HCT116 (cell line): ENCODE results near the gene ZNF532. TPM values are rescaled to one million over a fixed set of nuclear protein-coding genes. Genes with fewer than 3 reads are reported as not detected.

Experiments used
- ATAC-seq: fragments of 200-7000 bp; cut with Tn5 transposase; 2 replicates; pipeline ENCODE4 v1.9.1; 2020; ENCODE audit warnings: mild to moderate bottlenecking, moderate library complexity
- BruUV-seq: library from RNA; stranded (reverse); fragments of 400-500 nt; replicated peaks from 2 replicates; lab custom pipeline; 2021; lab: Mats Ljungman, UMichigan
- CTCF ChIA-PET: fragments of 300-600 bp; sonication (Branson Sonifier 250); formaldehyde crosslinking; loops from one replicate; lab custom pipeline; 2021; ENCODE audit warnings: antibody characterized with exemption; lab: Charles Lee
- POLR2A ChIA-PET: fragments of 300-600, 350-600 bp; sonication (Branson Sonifier 250); formaldehyde crosslinking; loops from one replicate; lab custom pipeline; 2021; ENCODE audit warnings: antibody characterized with exemption; lab: Charles Lee
- RAD21 ChIA-PET, 2 experiments: fragments of 300-600 bp; sonication (Branson Sonifier 250); formaldehyde crosslinking; loops; one replicate each; lab custom pipeline; 2023; ENCODE audit warnings: low total read pairs in 2 of 2; ENCODE audit not compliant: uncharacterized antibody in 2 of 2, unreplicated experiment in 2 of 2, low non-redundant PET in 1 of 2; lab: Charles Lee
- DNase-seq: peaks from one replicate; pipeline ENCODE4 v3.0.0-alpha.2; 2010; ENCODE audit warnings: low read depth, low spot score
- H2AFZ ChIP-seq: fragments of 200-600 bp; shearing (Covaris generic), sonication (generic); 2 replicates; pipeline ENCODE4 v1.6.1; 2017; ENCODE audit warnings: low read depth, mixed run types, mixed read lengths, antibody characterized with exemption, low read length; ENCODE audit not compliant: poor library complexity, severe bottlenecking
- H3K27ac ChIP-seq: 2 replicates; pipeline ENCODE4 v1.5.1; 2012; ENCODE audit warnings: low read depth, low read length
- H3K27me3 ChIP-seq: fragments of 200-600 bp; sonication (generic); 2 replicates; pipeline ENCODE4 v1.6.1; 2016; ENCODE audit warnings: mixed run types, low read length, mixed read lengths; ENCODE audit not compliant: insufficient read depth
- H3K36me3 ChIP-seq, 2 experiments: fragments of 200-500 bp in 1 of 2; fragments of 200-600 bp in 1 of 2; sonication (Bioruptor generic) in 1 of 2; sonication (generic) in 1 of 2; 2 replicates each; pipeline versions ENCODE4 v1.5.1 to v1.6.1; 2014 to 2016; ENCODE audit warnings: low read length in 2 of 2, inconsistent platforms in 1 of 2, mixed read lengths in 1 of 2, mixed run types in 1 of 2; ENCODE audit not compliant: insufficient read depth in 2 of 2, control insufficient read depth in 1 of 2
- H3K4me1 ChIP-seq, 2 experiments: fragments of 200-600 bp in 1 of 2; sonication (generic) in 1 of 2; 2 replicates each; pipeline versions ENCODE4 v1.5.1 to v1.6.1; 2012 to 2017; ENCODE audit warnings: low read length in 2 of 2, inconsistent platforms in 1 of 2, mild to moderate bottlenecking in 1 of 2, mixed read lengths in 1 of 2, mixed run types in 1 of 2, moderate library complexity in 1 of 2; ENCODE audit not compliant: insufficient read depth in 2 of 2, control insufficient read depth in 1 of 2
- H3K4me2 ChIP-seq: fragments of 200-600 bp; sonication (generic); 2 replicates; pipeline ENCODE4 v1.6.1; 2017; ENCODE audit warnings: mixed run types, low read length, mixed read lengths
- H3K4me3 ChIP-seq, 2 experiments: fragments of 200-600 bp in 1 of 2; sonication (generic) in 1 of 2; replicated peaks in 1 of 2; 2 replicates each; pipeline ENCODE4 v1.5.1; 2011 to 2016; ENCODE audit warnings: low read length in 2 of 2, control low read depth in 1 of 2, low read depth in 1 of 2, mild to moderate bottlenecking in 1 of 2, mixed read lengths in 1 of 2, mixed run types in 1 of 2
- H3K79me2 ChIP-seq: fragments of 200-600 bp; sonication (generic); 2 replicates; pipeline ENCODE4 v1.6.1; 2017; ENCODE audit warnings: mild to moderate bottlenecking, mixed run types, low read length, moderate library complexity, mixed read lengths; ENCODE audit not compliant: insufficient read depth
- H3K9ac ChIP-seq: fragments of 200-600 bp; sonication (generic); 2 replicates; pipeline ENCODE4 v1.6.1; 2016; ENCODE audit warnings: low read length, mixed read lengths
- H3K9me2 ChIP-seq: fragments of 200-600 bp; sonication (generic), shearing (Covaris generic); 2 replicates; pipeline ENCODE4 v1.6.1; 2017; ENCODE audit warnings: mixed run types, mild to moderate bottlenecking, moderate library complexity; ENCODE audit not compliant: insufficient read depth
- H3K9me3 ChIP-seq, 2 experiments: fragments of 200-500 bp in 1 of 2; fragments of 200-600 bp in 1 of 2; sonication (Bioruptor generic) in 1 of 2; sonication (generic) in 1 of 2; 2 replicates each; pipeline ENCODE4 v1.6.1; 2014 to 2017; ENCODE audit warnings: low read length in 2 of 2, mixed read lengths in 2 of 2, inconsistent platforms in 1 of 2, low read depth in 1 of 2, mild to moderate bottlenecking in 1 of 2, mixed run types in 1 of 2, moderate library complexity in 1 of 2; ENCODE audit not compliant: control insufficient read depth in 1 of 2, insufficient read depth in 1 of 2
- H4K20me1 ChIP-seq: fragments of 200-600 bp; sonication (generic), shearing (Covaris generic); 2 replicates; pipeline ENCODE4 v1.6.1; 2017; ENCODE audit warnings: mixed run types, mild to moderate bottlenecking, moderate library complexity; ENCODE audit not compliant: insufficient read depth
- CBX3 ChIP-seq: IDR thresholded peaks from 2 replicates; pipeline ENCODE4 v1.6.1; 2012; ENCODE audit warnings: low read depth
- ELF1 ChIP-seq: IDR thresholded peaks from 2 replicates; pipeline ENCODE4 v1.6.1; 2012; ENCODE audit warnings: low read depth, borderline replicate concordance
- FOSL1 ChIP-seq: IDR thresholded peaks from 2 replicates; pipeline ENCODE4 v1.6.1; 2012; ENCODE audit warnings: low read depth
- POLR2A ChIP-seq: IDR thresholded peaks from 2 replicates; pipeline ENCODE4 v1.7.0; 2011; ENCODE audit warnings: borderline replicate concordance; ENCODE audit not compliant: insufficient read depth, insufficient read length; ENCODE audit errors: extremely low read depth
- RAD21 ChIP-seq: IDR thresholded peaks from 2 replicates; pipeline ENCODE4 v1.6.1; 2012; ENCODE audit warnings: low read depth, mild to moderate bottlenecking
- SP1 ChIP-seq: IDR thresholded peaks from 2 replicates; pipeline ENCODE4 v1.6.1; 2012; ENCODE audit warnings: low read depth
- SRF ChIP-seq: IDR thresholded peaks from 2 replicates; pipeline ENCODE4 v1.6.1; 2012; ENCODE audit warnings: low read depth
- TCF7L2 ChIP-seq: IDR thresholded peaks from 2 replicates; pipeline ENCODE4 v1.7.0; 2011; ENCODE audit warnings: borderline replicate concordance, inconsistent platforms; ENCODE audit not compliant: insufficient read depth, insufficient read length; ENCODE audit errors: extremely low read depth
- ZBTB33 ChIP-seq: IDR thresholded peaks from 2 replicates; pipeline ENCODE4 v1.6.1; 2011; ENCODE audit warnings: mild to moderate bottlenecking, low read length, moderate library complexity; ENCODE audit not compliant: insufficient replicate concordance; ENCODE audit errors: extremely low read depth
- ZFX ChIP-seq: fragments of 450-650 bp; IDR thresholded peaks from 2 replicates; pipeline ENCODE4 v1.6.1; 2017
- ZNF274 ChIP-seq: fragments of 200-500 bp; sonication (Bioruptor generic); IDR thresholded peaks from 2 replicates; pipeline ENCODE4 v1.6.1; 2014; ENCODE audit warnings: mild to moderate bottlenecking, low read depth, low read length, inconsistent platforms
- intact Hi-C: fragments of 100-400 bp; cut with micrococcal nuclease; formaldehyde crosslinking; loops from 2 replicates; pipeline ENCODE4 v1.10.0; 2022
- total RNA-seq: library from RNA; stranded (reverse); gene quantifications from one replicate; pipeline ENCODE4 v1.2.1, GENCODE V29; 2021; ENCODE audit not compliant: unreplicated experiment
- TF ChIP-seq, protein P1 (sequence below): IDR thresholded peaks from 2 replicates; pipeline ENCODE4 v1.6.1; 2012

ZNF532 gene
- total RNA-seq, 1 experiment from 2014 or later: 11.6 TPM

DNA sequence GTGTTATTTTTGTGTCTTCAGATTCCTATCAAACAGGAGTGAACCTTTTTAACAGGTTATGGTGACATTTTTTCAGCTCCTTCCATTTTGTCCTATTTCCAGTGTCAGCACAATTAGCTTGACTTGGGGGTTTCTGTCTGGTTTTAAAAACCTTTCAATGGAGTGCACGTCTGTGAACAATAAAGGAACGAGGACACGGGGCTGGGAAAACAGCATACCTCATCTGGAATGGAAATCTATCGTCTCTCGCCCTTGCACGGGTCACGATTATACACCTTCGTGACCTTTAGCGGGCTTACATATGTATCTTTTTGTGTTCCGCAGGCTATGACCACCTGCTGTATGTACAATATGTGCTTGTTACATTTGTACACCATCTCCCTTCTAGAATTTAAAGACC lies 2.3 kb upstream of the ZNF532 start (continued):
- no peak for TF ChIP-seq ELF1
- no peak for TF ChIP-seq ZBTB33
- no peak for TF ChIP-seq SRF
- TF ChIP-seq, protein P1, sequence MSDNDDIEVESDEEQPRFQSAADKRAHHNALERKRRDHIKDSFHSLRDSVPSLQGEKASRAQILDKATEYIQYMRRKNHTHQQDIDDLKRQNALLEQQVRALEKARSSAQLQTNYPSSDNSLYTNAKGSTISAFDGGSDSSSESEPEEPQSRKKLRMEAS: no peak
- no peak for TF ChIP-seq FOSL1
- no peak for TF ChIP-seq ZNF274
- TF ChIP-seq CBX3: no peak
- no peak for TF ChIP-seq SP1
- no peak for TF ChIP-seq POLR2A
- TF ChIP-seq RAD21: no peak
- TF ChIP-seq TCF7L2: no peak

DNA sequence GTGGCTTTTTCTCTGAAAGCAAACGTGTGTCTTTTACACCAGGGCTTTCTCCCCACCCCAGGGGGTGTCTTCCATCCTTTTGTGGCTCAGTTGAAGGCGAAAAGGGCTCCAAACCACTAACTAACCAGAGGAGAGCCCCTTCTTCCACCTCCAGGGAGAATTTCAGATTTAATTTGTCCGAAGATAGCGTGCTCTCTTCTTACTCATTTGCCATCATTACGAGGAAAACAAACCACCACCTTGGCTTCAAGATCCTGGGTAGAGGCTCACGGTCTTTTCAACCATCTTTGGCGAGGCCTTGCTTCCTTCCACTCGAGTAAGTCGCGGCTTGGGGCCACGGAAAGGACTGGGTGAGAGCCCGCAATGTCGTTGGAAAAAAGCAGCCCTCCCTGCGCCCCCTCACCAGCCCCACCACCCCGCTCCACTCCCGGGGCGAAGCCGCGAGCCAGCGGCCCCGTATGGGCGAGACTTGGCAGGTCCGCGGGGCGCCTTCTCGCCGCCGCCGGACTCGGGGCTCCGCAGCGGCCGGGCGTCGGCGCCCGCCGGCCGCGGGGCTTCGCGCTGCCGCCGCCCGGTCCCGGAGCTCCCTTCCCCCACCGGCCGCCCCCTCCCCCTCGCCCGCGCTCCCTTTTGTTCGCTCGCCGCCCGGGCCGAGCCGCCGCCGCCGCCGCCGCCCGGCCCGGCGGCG lies 1.7 kb upstream of the ZNF532 start:
- H2AFZ ChIP-seq: peak overlapping the region; percentile 72
- peaks cover 7 to 22% of the 10 kb centered on the region in 2 experiments; a peak in 3 of 4 replicates for H3K4me1 ChIP-seq
- no TSS peak for BruUV-seq
- ATAC-seq: peak; percentile 45
- peak; percentile 6 for DNase-seq
- H3K9me3 ChIP-seq: no peaks in the 10 kb centered on the region
- ChIA-PET CTCF (no interaction called here), POLR2A (interaction anchor here (0.7 kb wide), 1 partner anchor 14 kb away, joined by 4 read pairs; no protein-coding TSS in a partner anchor), RAD21 (no interaction called here)
- H3K27me3 ChIP-seq: no peaks in the 10 kb centered on the region
- H3K9me2 ChIP-seq: no peaks in the 10 kb centered on the region
- intact Hi-C loops: loop anchor here (5.0 kb wide), 1 partner anchor 76 kb away; no protein-coding TSS in a partner anchor
- peak overlapping the region; percentile 14; the same call in 1 of the 2 replicates for H3K27ac ChIP-seq
- peak overlapping the region; percentile 76 for H3K4me2 ChIP-seq
- TF ChIP-seq ZFX (peak; percentile 71), ZNF274 (no peak)
- peak overlapping the region; percentile 78 for H3K9ac ChIP-seq
- peak overlapping the region; percentile 37 to 62 for H3K4me3 ChIP-seq
- no peaks in the 10 kb centered on the region for H4K20me1 ChIP-seq
- no peaks in the 10 kb centered on the region for H3K36me3 ChIP-seq
- no peaks in the 10 kb centered on the region for H3K79me2 ChIP-seq
